HG03045 (cell line): ENCODE measurements around the gene TTLL10.

Experiments
- ATAC-seq: cut with Tn5 transposase; IDR thresholded peaks from one replicate; pipeline ENCODE4 v1.9.1; 2021; ENCODE audit warnings: mild to moderate bottlenecking, moderate library complexity; ENCODE audit not compliant: unreplicated experiment

The TTLL10 gene

GRCh38 chr1:1173793-1174415 lies at the start of gene TTLL10:
Gene TTLL10, plus strand, starts transcription at chr1:1173880. Its CDS starts 5,336 bp downstream, at chr1:1179216.
- ATAC-seq: no peak

GRCh38 chr1:1124508-1124785 lies 49.2 kb upstream of the TTLL10 start:
- no peak for ATAC-seq

GRCh38 chr1:1124786-1125642 lies 48.7 kb upstream of the TTLL10 start:
- ATAC-seq: no peak

GRCh38 chr1:1125945-1126344 lies 47.7 kb upstream of the TTLL10 start:
- no peak for ATAC-seq

GRCh38 chr1:1127551-1128451 lies 45.9 kb upstream of the TTLL10 start:
- ATAC-seq: no peak

- ATAC-seq: no peak
These were observed 45.1 kb upstream of the TTLL10 start for GRCh38 chr1:1128454-1129139.

GRCh38 chr1:1129381-1129821 lies 44.3 kb upstream of the TTLL10 start:
- ATAC-seq: no peak

- ATAC-seq: no peak
These were observed 43.2 kb upstream of the TTLL10 start for GRCh38 chr1:1130206-1131120.

GRCh38 chr1:1132042-1132950 lies 41.4 kb upstream of the TTLL10 start:
- no peak for ATAC-seq

- no peak for ATAC-seq
These were observed 40.5 kb upstream of the TTLL10 start for GRCh38 chr1:1132956-1133750.

- ATAC-seq: no peak
These were observed 39.2 kb upstream of the TTLL10 start for GRCh38 chr1:1134300-1134970.

GRCh38 chr1:1135339-1136136 lies 38.1 kb upstream of the TTLL10 start:
- no peak for ATAC-seq

GRCh38 chr1:1136547-1137230 lies 37.0 kb upstream of the TTLL10 start:
- ATAC-seq: peak; percentile 9

GRCh38 chr1:1137256-1138045 lies 36.2 kb upstream of the TTLL10 start:
- peak; percentile 64 for ATAC-seq

GRCh38 chr1:1140673-1141072 lies 33.0 kb upstream of the TTLL10 start:
- ATAC-seq: no peak
